CD4-positive, alpha-beta T cell (primary cell): Measurements from ENCODE around the gene HTRA2. TPM values are rescaled to one million over a fixed set of nuclear protein-coding genes. Genes with fewer than 3 reads are reported as not detected.

Experiments
- ATAC-seq: fragments of 200-7000 bp; cut with Tn5 transposase; one replicate; pipeline ENCODE4 v1.10.0; 2022; ENCODE audit warnings: mild to moderate bottlenecking; ENCODE audit not compliant: poor library complexity
- CTCF ChIA-PET: fragments of 350-600 bp; sonication (Branson Sonifier 250); formaldehyde crosslinking; loops from one replicate; lab custom pipeline; 2021; ENCODE audit warnings: antibody characterized with exemption, inconsistent platforms; lab: Charles Lee
- POLR2A ChIA-PET: fragments of 350-600 bp; sonication (Branson Sonifier 250); formaldehyde crosslinking; loops from one replicate; lab custom pipeline; 2021; ENCODE audit warnings: antibody characterized with exemption, inconsistent platforms; lab: Charles Lee
- DNase-seq, 14 experiments: peaks; one replicate each; pipeline ENCODE4 v3.0.0-alpha.2; 2013 to 2020; ENCODE audit warnings: mixed read lengths in 2 of 14
- H3K27ac ChIP-seq, 2 donors: one replicate each; pipeline versions ENCODE4 v1.5.1 to v1.7.0; 2013; ENCODE audit warnings: low read length in 2 of 2, low read depth in 1 of 2, mild to moderate bottlenecking in 1 of 2
- H3K27me3 ChIP-seq, 2 experiments: 1 replicate in 1 of 2; 2 replicates in 1 of 2; pipeline versions ENCODE4 v1.6.1 to v1.7.0; 2013; ENCODE audit warnings: low read length in 2 of 2, control low read depth in 1 of 2, mild to moderate bottlenecking in 1 of 2, moderate library complexity in 1 of 2; ENCODE audit not compliant: insufficient read depth in 2 of 2, control insufficient read depth in 1 of 2
- H3K36me3 ChIP-seq: one replicate; pipeline ENCODE4 v1.6.1; 2013; ENCODE audit warnings: low read length, control low read depth; ENCODE audit not compliant: insufficient read depth
- H3K4me1 ChIP-seq: one replicate; pipeline ENCODE4 v1.6.1; 2013; ENCODE audit warnings: low read length, control low read depth; ENCODE audit not compliant: insufficient read depth
- H3K4me3 ChIP-seq: one replicate; pipeline ENCODE4 v1.5.1; 2013; ENCODE audit warnings: mild to moderate bottlenecking, low read length, moderate library complexity
- H3K9me3 ChIP-seq, 2 experiments: 1 replicate in 1 of 2; 2 replicates in 1 of 2; pipeline versions ENCODE4 v1.6.1 to v1.7.0; 2013; ENCODE audit warnings: low read length in 2 of 2, mild to moderate bottlenecking in 2 of 2, control low read depth in 1 of 2, moderate library complexity in 1 of 2; ENCODE audit not compliant: control insufficient read depth in 1 of 2, insufficient read depth in 1 of 2
- H3K27ac Mint-ChIP-seq: one replicate; pipeline ENCODE4 v1.8.0; 2020; ENCODE audit warnings: mixed read lengths
- H3K27me3 Mint-ChIP-seq: one replicate; pipeline ENCODE4 v1.8.0; 2021; ENCODE audit warnings: mixed read lengths
- H3K36me3 Mint-ChIP-seq: one replicate; pipeline ENCODE4 v1.8.0; 2021; ENCODE audit warnings: low read depth, mixed read lengths
- H3K4me1 Mint-ChIP-seq: one replicate; pipeline ENCODE4 v1.8.0; 2021; ENCODE audit warnings: low read depth, mixed read lengths
- H3K4me3 Mint-ChIP-seq: one replicate; pipeline ENCODE4 v1.8.0; 2020; ENCODE audit warnings: mild to moderate bottlenecking, mixed read lengths
- H3K9me3 Mint-ChIP-seq: one replicate; pipeline ENCODE4 v1.8.0; 2020; ENCODE audit warnings: mixed read lengths
- intact Hi-C, 2 experiments: fragments of 100-400 bp; cut with DNase I in 1 of 2; cut with micrococcal nuclease in 1 of 2; formaldehyde crosslinking; loops; one replicate each; pipeline versions ENCODE4 v1.15.1 to v1.9.0; 2023 to 2025; cut with DNase I, micrococcal nuclease
- total RNA-seq, 174 experiments: library from RNA in 2 of 174; stranded (reverse) in 2 of 174; gene quantifications; one replicate each; pipeline ENCODE4 v1.2.3 and lab custom pipeline; 2021 to 2026
- TF ChIP-seq, protein P1 (sequence below): fragments of 200-600 bp; IDR thresholded peaks from one replicate; pipeline ENCODE4 v1.8.0; 2022; ENCODE audit warnings: antibody characterized with exemption, mild to moderate bottlenecking

The HTRA2 gene
- total RNA-seq, 2 experiments from 2014 or later = 15.3 to 16.0 TPM

DNA sequence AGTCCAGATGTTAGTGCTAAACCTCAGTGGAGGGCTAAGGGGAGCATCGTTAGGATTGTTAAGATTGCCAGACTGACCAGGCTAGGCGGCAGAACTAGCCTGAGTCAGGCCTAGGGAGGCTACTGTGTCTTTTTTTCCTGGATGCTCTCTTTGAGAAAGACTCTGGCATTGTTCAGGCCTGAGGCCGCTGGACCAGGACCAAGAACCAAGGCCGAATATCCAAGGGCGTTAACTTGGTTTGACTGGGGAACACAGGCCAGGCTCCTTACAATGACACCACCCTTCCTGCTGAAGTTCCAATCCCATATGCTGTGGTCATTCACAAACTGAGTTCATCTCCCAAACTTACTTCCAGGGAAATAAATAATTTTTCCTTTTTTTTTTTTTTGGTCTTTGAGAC is 10.6 kb downstream of the HTRA2 start:
- Histone ChIP-seq H3K4me3 (no peak overlapping the region), H3K27ac (no peak overlapping the region), H3K9me3 (no peaks in the 10 kb centered on the region), H3K27me3 (peaks cover 14 to 22% of the 10 kb centered on the region in 2 experiments), H3K4me1 (no peaks in the 10 kb centered on the region), H3K36me3 (no peaks in the 10 kb centered on the region)
- peaks cover 57% of the 10 kb centered on the region for H3K27me3 Mint-ChIP-seq
- H3K4me1 Mint-ChIP-seq = no peaks in the 10 kb centered on the region
- no peak for DNase-seq
- CTCF ChIA-PET = no interaction called here
- no peaks in the 10 kb centered on the region for H3K9me3 Mint-ChIP-seq
- no peaks in the 10 kb centered on the region for H3K36me3 Mint-ChIP-seq
- TF ChIP-seq, protein P1, sequence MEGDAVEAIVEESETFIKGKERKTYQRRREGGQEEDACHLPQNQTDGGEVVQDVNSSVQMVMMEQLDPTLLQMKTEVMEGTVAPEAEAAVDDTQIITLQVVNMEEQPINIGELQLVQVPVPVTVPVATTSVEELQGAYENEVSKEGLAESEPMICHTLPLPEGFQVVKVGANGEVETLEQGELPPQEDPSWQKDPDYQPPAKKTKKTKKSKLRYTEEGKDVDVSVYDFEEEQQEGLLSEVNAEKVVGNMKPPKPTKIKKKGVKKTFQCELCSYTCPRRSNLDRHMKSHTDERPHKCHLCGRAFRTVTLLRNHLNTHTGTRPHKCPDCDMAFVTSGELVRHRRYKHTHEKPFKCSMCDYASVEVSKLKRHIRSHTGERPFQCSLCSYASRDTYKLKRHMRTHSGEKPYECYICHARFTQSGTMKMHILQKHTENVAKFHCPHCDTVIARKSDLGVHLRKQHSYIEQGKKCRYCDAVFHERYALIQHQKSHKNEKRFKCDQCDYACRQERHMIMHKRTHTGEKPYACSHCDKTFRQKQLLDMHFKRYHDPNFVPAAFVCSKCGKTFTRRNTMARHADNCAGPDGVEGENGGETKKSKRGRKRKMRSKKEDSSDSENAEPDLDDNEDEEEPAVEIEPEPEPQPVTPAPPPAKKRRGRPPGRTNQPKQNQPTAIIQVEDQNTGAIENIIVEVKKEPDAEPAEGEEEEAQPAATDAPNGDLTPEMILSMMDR = no peak
- no peak overlapping the region for H3K4me3 Mint-ChIP-seq
- POLR2A ChIA-PET = no interaction called here
- no peak for ATAC-seq
- intact Hi-C loops = no loop called here
- no peak overlapping the region for H3K27ac Mint-ChIP-seq

DNA sequence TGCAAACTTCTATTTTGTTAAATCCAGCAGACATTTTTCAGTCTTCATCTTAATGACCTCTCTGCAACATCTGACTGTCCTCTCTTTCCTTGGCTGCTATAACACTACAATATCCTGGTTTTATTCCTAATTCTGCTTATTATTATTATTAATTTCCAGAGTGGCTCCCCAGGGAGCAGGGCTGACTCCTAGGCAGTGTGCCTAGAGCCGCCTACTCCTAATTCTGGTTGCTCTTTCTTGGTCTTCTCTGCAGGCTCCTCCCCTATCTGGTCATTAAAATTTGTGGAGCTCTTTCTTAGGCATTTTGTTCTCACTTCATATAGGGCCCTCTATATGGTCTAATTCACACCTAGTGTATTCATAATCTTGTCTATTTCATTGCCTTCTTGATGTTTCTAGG is 13.2 kb downstream of the HTRA2 start:
- H3K4me1 Mint-ChIP-seq = peaks cover under 1% of the 10 kb centered on the region
- no peak for ATAC-seq

DNA sequence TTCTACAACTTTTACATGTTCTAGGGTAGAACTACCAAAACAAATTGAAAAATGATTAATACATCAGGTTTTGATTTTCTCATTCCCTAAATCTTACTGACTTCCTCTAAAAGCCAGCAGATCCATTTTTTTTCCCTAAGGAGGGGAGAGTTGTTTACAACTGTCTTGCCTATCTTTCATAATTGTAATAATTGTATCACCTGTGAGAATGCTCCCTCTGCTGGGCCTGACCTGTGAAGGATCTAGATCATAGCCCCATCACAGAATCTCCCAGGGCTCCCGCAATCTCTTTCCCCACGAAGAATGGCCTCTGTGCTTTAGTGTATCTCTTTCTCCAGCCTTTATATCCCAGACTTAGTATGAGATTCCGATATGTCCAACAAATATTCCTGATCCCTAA is 14.9 kb downstream of the HTRA2 start:
- TF ChIP-seq, protein P1 = peak; percentile 21
- peaks cover 28 to 35% of the 10 kb centered on the region in 2 experiments for H3K27me3 ChIP-seq
- Mint-ChIP-seq H3K4me3 (no peak overlapping the region), H3K27me3 (peaks cover 69% of the 10 kb centered on the region), H3K27ac (no peak overlapping the region), H3K9me3 (no peaks in the 10 kb centered on the region), H3K36me3 (no peaks in the 10 kb centered on the region), H3K4me1 (peaks cover 6% of the 10 kb centered on the region)
- H3K27ac ChIP-seq = no peak overlapping the region
- H3K9me3 ChIP-seq = peaks cover 0 to 7% of the 10 kb centered on the region in 2 experiments
- no peaks in the 10 kb centered on the region for H3K36me3 ChIP-seq
- ATAC-seq (no peak), DNase-seq (peak in 4 of 14 experiments; percentile 21 to 41 (median 34))
- no peak overlapping the region for H3K4me3 ChIP-seq
- POLR2A ChIA-PET = no interaction called here
- peaks cover 14% of the 10 kb centered on the region for H3K4me1 ChIP-seq
- intact Hi-C loops = no loop called here
- CTCF ChIA-PET = interaction anchor here (0.9 kb wide), 1 partner anchor 61 kb away, joined by 4 read pairs; the partner anchor contains the start of genes CCDC142 and TTC31

More for the DNA sequence above, 13.2 kb downstream of the HTRA2 start:
- no peaks in the 10 kb centered on the region for H3K36me3 Mint-ChIP-seq
- no peaks in the 10 kb centered on the region for H3K4me1 ChIP-seq
- no peak overlapping the region for H3K27ac ChIP-seq
- no peak overlapping the region for H3K27ac Mint-ChIP-seq
- no peak overlapping the region for H3K4me3 Mint-ChIP-seq
- ChIA-PET POLR2A (no interaction called here), CTCF (no interaction called here)
- H3K4me3 ChIP-seq = no peak overlapping the region
- H3K36me3 ChIP-seq = no peaks in the 10 kb centered on the region
- peaks cover 23 to 30% of the 10 kb centered on the region in 2 experiments for H3K27me3 ChIP-seq
- H3K9me3 Mint-ChIP-seq = no peaks in the 10 kb centered on the region
- TF ChIP-seq, protein P1 = no peak
- no peaks in the 10 kb centered on the region for H3K9me3 ChIP-seq
- peaks cover 73% of the 10 kb centered on the region for H3K27me3 Mint-ChIP-seq
- DNase-seq = no peak
- intact Hi-C loops = no loop called here
